Upper lobe of left lung (tissue), 4 donors: Measurements from ENCODE around the gene GCK.

ENCODE experiments used
- CTCF ChIP-seq, 6 experiments: fragments of 450-650 bp in 4 of 6; fragments of 200-600 bp in 2 of 6; sonication (generic) in 2 of 6; IDR thresholded peaks; one replicate each; pipeline ENCODE4 v1.5.1; 2016 to 2019; ENCODE audit warnings: antibody characterized with exemption in 6 of 6
- EP300 ChIP-seq, 4 donors: sonication (generic); formaldehyde crosslinking; IDR thresholded peaks; one replicate each; pipeline ENCODE4 v1.5.1; 2017; ENCODE audit warnings: antibody characterized with exemption in 4 of 4, control low read depth in 2 of 4
- POLR2A ChIP-seq, 4 donors: fragments of 450-650 bp; IDR thresholded peaks; one replicate each; pipeline ENCODE4 v1.5.1; 2016 to 2017; ENCODE audit warnings: antibody characterized with exemption in 4 of 4, mild to moderate bottlenecking in 2 of 4
- POLR2AphosphoS5 ChIP-seq, 2 donors: sonication (generic); formaldehyde crosslinking; IDR thresholded peaks; one replicate each; pipeline ENCODE4 v1.5.1; 2017; ENCODE audit warnings: antibody characterized with exemption in 2 of 2

- TF ChIP-seq CTCF (IDR thresholded peaks at IDR 0.05): no peak
- TF ChIP-seq EP300 (IDR thresholded peaks at IDR 0.05): no peak
- TF ChIP-seq POLR2AphosphoS5 (IDR thresholded peaks at IDR 0.05): no peak
- TF ChIP-seq POLR2A (IDR thresholded peaks at IDR 0.05): no peak
Measured at GRCh38 chr7:44161371-44161770, 27.9 kb downstream of the GCK start.
